Measurements from ENCODE around the gene SERPINA4.

- no peak for TF ChIP-seq CTCF (IDR thresholded peaks at IDR 0.05)
- TF ChIP-seq EZH2 (IDR thresholded peaks at IDR 0.05) = no peak
- no peak for TF ChIP-seq EZH2phosphoT487 (IDR thresholded peaks at IDR 0.05)
Observed at GRCh38 chr14:94558842-94559241, 2.4 kb upstream of the SERPINA4 start.

Measured in neural progenitor cell (in vitro differentiated cells).